ENCODE results near the gene EPB41.
A peak's percentile ranks its signal among the peaks of the same experiment; 100 is the strongest.
"Not testable (repeated sequence)": the region's sequence is repeated elsewhere in the genome, so short reads cannot be mapped to it uniquely, and the experiment has no call there.

The EPB41 gene

DNA sequence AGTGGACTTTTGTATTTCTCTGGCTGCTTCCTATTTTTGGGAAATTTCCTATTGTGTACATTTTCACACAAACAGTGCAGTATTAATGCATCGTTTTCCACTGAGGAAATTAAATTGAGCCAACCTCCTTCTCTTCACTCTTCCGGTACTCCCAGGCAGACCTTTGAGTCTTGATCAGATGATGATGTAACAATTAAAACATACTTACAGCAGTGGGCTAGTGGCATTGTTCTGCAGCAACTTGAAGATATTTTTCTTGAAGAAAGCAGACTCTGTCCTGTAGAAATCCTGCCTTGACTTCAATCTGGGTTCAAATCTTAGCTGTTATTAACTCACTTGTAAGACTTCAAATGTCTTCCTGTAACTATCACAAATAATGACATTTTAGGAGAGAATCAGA, 228.3 kb downstream of the EPB41 start:
- no peaks in the 10 kb centered on the region for H3K27me3 ChIP-seq (ENCODE audit: control insufficient read depth, insufficient read depth, low read length, poor library complexity, severe bottlenecking)
- 100% methylated on average over 2 of the region's 2 CpGs for WGBS, 2 experiments
- H3K4me1 ChIP-seq (ENCODE audit: control insufficient read depth, insufficient read depth, low read length) = no peaks in the 10 kb centered on the region
- no peak overlapping the region for H3K27ac ChIP-seq (ENCODE audit: insufficient read depth, low read depth, low read length, poor library complexity, severe bottlenecking)
- H3K4me3 ChIP-seq (ENCODE audit: insufficient read depth, low read depth, low read length) = no peak overlapping the region
- peaks cover 23% of the 10 kb centered on the region for H3K36me3 ChIP-seq (ENCODE audit: control insufficient read depth, insufficient read depth, low read length)
- H3K9me3 ChIP-seq (ENCODE audit: control insufficient read depth, low read length) = no peaks in the 10 kb centered on the region

DNA sequence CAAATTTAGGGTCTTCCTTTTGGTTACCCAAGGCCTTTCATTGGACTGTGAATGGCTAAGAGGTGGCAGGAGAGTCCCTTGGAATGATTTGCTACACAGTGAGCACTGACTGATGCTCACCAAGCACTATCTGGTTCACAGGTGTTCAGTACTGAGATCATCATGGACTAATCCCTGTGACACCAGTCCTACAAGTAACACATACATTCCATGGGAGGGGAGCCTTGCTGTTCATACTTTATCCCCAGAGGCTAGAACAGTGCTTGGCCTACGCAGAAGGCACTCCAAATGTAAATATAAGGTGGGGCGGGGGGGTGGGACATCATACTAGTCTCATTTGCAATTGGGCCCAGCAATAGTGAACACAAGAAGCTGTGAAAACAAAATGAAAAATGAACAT, 229.8 kb downstream of the EPB41 start:
- Histone ChIP-seq H3K9me3 (ENCODE audit: control insufficient read depth, low read length) (no peaks in the 10 kb centered on the region), H3K27me3 (ENCODE audit: control insufficient read depth, insufficient read depth, low read length, poor library complexity, severe bottlenecking) (no peaks in the 10 kb centered on the region), H3K27ac (ENCODE audit: insufficient read depth, low read depth, low read length, poor library complexity, severe bottlenecking) (no peak overlapping the region), H3K4me3 (ENCODE audit: insufficient read depth, low read depth, low read length) (no peak overlapping the region), H3K4me1 (ENCODE audit: control insufficient read depth, insufficient read depth, low read length) (no peaks in the 10 kb centered on the region), H3K36me3 (ENCODE audit: control insufficient read depth, insufficient read depth, low read length) (peaks cover 37% of the 10 kb centered on the region)
- WGBS, 2 experiments = 93 to 96% methylated on average over 2 of the region's 2 CpGs

DNA sequence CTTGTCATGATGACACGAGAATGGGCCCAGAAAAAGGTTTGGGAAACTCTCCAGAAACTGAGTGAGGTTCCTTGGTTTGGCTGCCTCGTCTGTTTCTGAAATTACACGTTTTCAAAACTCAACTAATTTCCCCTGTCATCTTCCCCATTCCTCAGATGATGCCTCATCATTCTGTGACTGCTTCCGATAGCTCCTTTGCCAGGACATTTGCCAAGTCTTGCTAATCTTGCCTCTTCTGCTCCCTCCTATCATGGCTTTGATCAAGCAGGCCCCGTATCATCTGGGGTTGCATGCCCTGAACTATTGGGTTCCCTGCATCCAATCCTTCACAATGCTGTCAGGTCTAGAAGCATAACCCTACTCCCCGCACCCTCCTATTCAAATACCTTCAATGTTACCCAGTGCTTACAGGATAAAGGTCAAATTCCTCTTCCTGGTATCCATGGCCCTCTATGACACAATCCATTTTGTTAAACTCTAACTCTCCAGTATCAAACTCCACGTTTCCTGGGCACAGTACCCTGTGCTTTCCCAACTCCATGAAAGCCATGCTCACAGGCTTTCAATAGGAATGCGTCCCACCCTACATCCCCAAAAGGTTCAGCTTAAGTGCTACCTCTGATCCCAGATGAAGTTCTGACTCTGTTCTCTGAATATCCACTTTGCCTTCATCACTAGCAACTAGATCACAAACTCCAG, 231.5 kb downstream of the EPB41 start:
- Histone ChIP-seq H3K4me3 (ENCODE audit: insufficient read depth, low read depth, low read length) (no peak overlapping the region), H3K4me1 (ENCODE audit: control insufficient read depth, insufficient read depth, low read length) (no peaks in the 10 kb centered on the region), H3K36me3 (ENCODE audit: control insufficient read depth, insufficient read depth, low read length) (peaks cover 51% of the 10 kb centered on the region), H3K9me3 (ENCODE audit: control insufficient read depth, low read length) (no peaks in the 10 kb centered on the region), H3K27ac (ENCODE audit: insufficient read depth, low read depth, low read length, poor library complexity, severe bottlenecking) (peak overlapping the region; percentile 16), H3K27me3 (ENCODE audit: control insufficient read depth, insufficient read depth, low read length, poor library complexity, severe bottlenecking) (no peaks in the 10 kb centered on the region)
- WGBS, 2 experiments = 82% methylated on average over 8 of the region's 8 CpGs

DNA sequence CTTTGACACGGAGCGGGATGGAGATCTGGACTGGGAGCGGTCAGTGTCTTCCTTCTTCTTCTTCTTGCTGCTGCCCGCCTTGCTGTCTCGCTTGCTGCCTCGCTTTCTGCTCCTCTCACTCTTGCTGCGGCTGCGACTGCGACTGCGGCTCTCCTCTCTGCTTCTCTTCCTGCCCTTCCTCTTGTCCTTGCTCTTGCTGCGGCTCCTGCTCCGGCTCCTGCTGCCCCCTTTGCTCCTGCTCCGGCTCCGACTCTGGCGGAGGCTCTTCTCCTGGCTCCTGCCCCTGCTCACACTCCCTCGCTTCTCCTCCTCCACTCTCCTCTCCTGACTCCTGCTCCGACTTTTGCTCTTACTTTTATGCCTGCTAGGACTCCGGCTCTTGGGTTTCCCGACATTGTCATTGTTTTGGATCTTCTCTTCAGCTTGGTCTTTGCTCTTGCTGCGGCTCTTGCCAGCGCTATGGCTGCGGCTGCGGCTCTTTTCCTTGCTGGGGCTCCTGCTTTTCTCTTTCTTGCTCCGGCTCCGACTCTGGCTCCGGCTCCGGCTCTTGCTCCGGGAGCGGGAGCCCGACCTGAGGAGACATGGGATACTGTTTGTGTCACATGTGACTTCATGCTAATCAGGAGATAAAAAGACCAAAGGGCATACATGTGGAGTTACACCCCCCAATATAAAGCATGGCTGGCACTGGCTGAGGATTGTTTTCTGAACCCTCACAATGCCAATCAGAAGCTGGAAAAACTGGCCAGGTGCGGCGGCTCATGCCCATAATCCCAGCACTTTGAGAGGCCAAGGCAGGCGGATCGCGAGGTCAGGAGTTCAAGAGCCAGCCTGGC, 234.5 kb downstream of the EPB41 start:
- no peaks in the 10 kb centered on the region for H3K27me3 ChIP-seq (ENCODE audit: control insufficient read depth, insufficient read depth, low read length, poor library complexity, severe bottlenecking)
- peaks cover 75% of the 10 kb centered on the region for H3K36me3 ChIP-seq (ENCODE audit: control insufficient read depth, insufficient read depth, low read length)
- WGBS, 2 experiments = 95 to 96% methylated on average over 35 of the region's 35 CpGs

DNA sequence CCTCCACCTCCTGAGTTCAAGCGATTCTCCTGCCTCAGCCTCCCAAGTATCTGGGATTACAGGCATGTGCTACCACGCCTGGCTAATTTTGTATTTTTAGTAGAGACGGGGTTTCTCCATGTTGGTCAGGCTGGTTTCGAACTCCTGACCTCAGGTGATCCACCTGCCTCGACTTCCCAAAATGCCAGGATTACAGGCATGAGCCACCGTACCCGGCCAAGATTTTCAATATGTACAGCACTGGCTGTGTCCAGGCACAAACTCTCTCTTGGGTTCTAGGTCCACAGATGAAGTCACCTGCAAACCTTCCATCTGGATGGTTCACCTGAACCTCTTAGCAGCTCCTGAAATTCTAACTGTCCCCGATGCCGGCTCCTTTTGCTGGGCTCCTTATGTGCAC, 236.0 kb downstream of the EPB41 start:
- H3K9me3 ChIP-seq (ENCODE audit: control insufficient read depth, low read length); H3K4me1 ChIP-seq (ENCODE audit: control insufficient read depth, insufficient read depth, low read length); H3K4me3 ChIP-seq (ENCODE audit: insufficient read depth, low read depth, low read length); H3K27ac ChIP-seq (ENCODE audit: insufficient read depth, low read depth, low read length, poor library complexity, severe bottlenecking); H3K27me3 ChIP-seq (ENCODE audit: control insufficient read depth, insufficient read depth, low read length, poor library complexity, severe bottlenecking): not testable (repeated sequence)
- WGBS, 2 experiments = 85 to 90% methylated on average over 9 of the region's 9 CpGs
- H3K36me3 ChIP-seq (ENCODE audit: control insufficient read depth, insufficient read depth, low read length) = peaks cover 85% of the 10 kb centered on the region

More for the DNA sequence above, 234.5 kb downstream of the EPB41 start:
- Histone ChIP-seq H3K27ac (ENCODE audit: insufficient read depth, low read depth, low read length, poor library complexity, severe bottlenecking) (no peak overlapping the region), H3K4me1 (ENCODE audit: control insufficient read depth, insufficient read depth, low read length) (no peaks in the 10 kb centered on the region), H3K9me3 (ENCODE audit: control insufficient read depth, low read length) (no peaks in the 10 kb centered on the region), H3K4me3 (ENCODE audit: insufficient read depth, low read depth, low read length) (no peak overlapping the region)

DNA sequence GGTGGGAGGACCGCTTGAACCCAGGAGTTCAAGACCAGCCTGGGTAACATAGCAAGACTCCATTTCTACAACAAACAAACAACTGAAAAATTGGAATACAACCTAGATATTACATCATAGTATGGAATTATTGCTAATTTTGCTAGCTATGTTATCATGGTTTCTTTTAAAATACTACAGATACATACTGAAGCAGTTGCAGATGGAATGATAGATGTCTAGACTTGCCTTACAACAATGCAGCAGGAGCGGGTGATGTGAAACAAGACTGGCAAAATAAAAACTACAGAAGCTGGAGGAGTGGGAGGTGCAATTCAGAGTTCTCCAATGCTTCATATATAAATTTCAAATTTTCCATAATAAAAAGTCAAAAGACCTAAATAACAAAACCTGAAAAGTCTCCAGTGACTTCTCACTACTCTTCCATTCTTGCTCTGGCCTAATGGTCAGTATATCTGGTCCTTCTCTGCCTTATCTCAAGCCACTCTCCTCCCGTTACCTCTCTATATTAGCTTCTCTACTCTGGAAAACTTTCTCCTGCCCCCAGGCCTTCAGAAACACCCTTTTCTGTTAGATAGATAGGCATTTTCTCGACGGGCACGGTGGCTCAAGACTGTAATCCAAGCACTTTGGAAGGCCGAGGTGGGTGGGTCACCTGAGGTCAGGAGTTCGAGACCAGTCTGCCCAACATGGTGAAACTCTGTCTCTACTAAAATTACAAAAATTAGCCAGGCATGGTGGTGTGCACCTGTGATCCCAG, 237.9 kb downstream of the EPB41 start:
- no peak overlapping the region for H3K4me3 ChIP-seq (ENCODE audit: insufficient read depth, low read depth, low read length)
- 95 to 97% methylated on average over 8 of the region's 8 CpGs for WGBS, 2 experiments
- no peaks in the 10 kb centered on the region for H3K4me1 ChIP-seq (ENCODE audit: control insufficient read depth, insufficient read depth, low read length)
- peaks cover 85% of the 10 kb centered on the region for H3K36me3 ChIP-seq (ENCODE audit: control insufficient read depth, insufficient read depth, low read length)
- H3K27ac ChIP-seq (ENCODE audit: insufficient read depth, low read depth, low read length, poor library complexity, severe bottlenecking) = no peak overlapping the region
- H3K27me3 ChIP-seq (ENCODE audit: control insufficient read depth, insufficient read depth, low read length, poor library complexity, severe bottlenecking) = no peaks in the 10 kb centered on the region
- H3K9me3 ChIP-seq (ENCODE audit: control insufficient read depth, low read length) = no peaks in the 10 kb centered on the region

DNA sequence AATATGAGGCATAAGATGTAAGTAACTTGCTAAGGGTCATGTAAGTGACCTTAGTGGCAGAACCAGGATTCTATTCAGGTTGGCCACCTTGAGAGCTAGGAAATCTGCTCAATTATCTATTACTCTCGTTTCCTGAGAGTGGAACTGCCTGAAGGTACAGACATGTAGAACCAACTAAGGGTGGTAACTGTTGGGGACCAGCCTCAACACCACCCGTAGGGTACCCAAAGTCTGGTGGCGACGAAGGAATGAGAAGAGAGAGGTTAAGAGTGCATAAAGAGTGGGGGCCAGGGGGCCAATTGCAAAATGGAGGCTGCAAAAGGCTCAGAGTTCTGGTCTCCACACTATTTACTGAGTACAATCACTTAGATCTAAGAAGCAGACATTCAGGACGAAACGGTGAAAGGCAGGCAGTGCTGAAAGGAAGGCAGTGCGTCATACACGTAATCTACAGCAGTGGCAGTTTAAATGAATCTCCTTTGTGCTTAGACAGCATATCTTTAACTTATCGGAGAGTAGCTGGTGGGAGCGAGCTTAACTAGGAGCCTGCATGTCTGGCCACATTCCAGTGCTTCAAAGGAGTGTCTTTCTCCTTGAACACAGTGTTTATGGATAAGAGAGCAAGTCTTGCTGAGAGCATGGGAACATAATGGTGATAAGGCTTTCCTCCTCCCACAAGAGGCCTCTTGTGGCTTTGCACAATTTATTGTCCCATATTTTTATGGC, 242.3 kb downstream of the EPB41 start:
- peak overlapping the region; percentile 60 for H3K27ac ChIP-seq (ENCODE audit: insufficient read depth, low read depth, low read length, poor library complexity, severe bottlenecking)
- WGBS, 2 experiments = 92 to 94% methylated on average over 10 of the region's 10 CpGs
- no peaks in the 10 kb centered on the region for H3K27me3 ChIP-seq (ENCODE audit: control insufficient read depth, insufficient read depth, low read length, poor library complexity, severe bottlenecking)
- no peaks in the 10 kb centered on the region for H3K4me1 ChIP-seq (ENCODE audit: control insufficient read depth, insufficient read depth, low read length)
- H3K9me3 ChIP-seq (ENCODE audit: control insufficient read depth, low read length) = no peaks in the 10 kb centered on the region
- no peak overlapping the region for H3K4me3 ChIP-seq (ENCODE audit: insufficient read depth, low read depth, low read length)
- H3K36me3 ChIP-seq (ENCODE audit: control insufficient read depth, insufficient read depth, low read length) = peaks cover 71% of the 10 kb centered on the region

DNA sequence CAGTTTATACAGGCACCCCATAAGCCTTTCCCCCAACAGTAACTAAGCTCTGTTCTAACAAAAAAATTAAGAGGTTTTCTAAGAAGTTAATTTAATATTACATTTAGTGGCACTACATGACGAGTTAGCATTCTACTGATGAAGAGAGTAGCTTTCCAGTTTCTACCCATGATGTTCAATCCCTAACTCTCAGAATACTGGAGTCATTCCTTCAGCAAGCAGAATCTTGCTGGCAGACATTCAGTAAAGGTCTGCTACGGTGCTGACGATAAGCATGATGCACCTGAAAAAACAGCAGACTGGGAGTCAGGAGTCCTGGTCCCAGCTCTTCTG, 242.9 kb downstream of the EPB41 start:
- no peak overlapping the region for H3K4me3 ChIP-seq (ENCODE audit: insufficient read depth, low read depth, low read length)
- no peaks in the 10 kb centered on the region for H3K4me1 ChIP-seq (ENCODE audit: control insufficient read depth, insufficient read depth, low read length)
- WGBS, 2 experiments = 92 to 97% methylated on average over 3 of the region's 3 CpGs
- H3K9me3 ChIP-seq (ENCODE audit: control insufficient read depth, low read length) = no peaks in the 10 kb centered on the region
- peaks cover 65% of the 10 kb centered on the region for H3K36me3 ChIP-seq (ENCODE audit: control insufficient read depth, insufficient read depth, low read length)
- no peak overlapping the region for H3K27ac ChIP-seq (ENCODE audit: insufficient read depth, low read depth, low read length, poor library complexity, severe bottlenecking)
- no peaks in the 10 kb centered on the region for H3K27me3 ChIP-seq (ENCODE audit: control insufficient read depth, insufficient read depth, low read length, poor library complexity, severe bottlenecking)

DNA sequence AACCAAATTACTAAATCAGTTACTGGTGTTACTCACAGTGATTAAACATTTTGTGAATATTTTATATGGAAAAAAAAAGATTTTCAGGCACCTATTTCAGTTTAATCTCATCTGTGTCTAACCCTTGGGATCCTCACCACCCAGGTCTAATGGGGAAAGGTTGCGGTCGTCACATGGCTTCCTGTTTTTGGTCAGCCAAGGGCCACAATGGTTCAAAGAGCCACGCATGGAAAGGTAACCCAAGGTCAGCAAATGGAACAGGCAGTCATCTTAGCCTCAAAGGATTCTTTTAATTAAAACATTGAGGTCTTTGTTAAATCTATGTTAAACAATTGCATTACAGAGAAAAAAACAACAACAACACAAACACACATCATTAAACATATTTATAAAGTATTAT, 245.4 kb downstream of the EPB41 start:
- Histone ChIP-seq H3K4me3 (ENCODE audit: insufficient read depth, low read depth, low read length) (no peak overlapping the region), H3K9me3 (ENCODE audit: control insufficient read depth, low read length) (no peaks in the 10 kb centered on the region), H3K4me1 (ENCODE audit: control insufficient read depth, insufficient read depth, low read length) (peaks cover 2% of the 10 kb centered on the region), H3K27me3 (ENCODE audit: control insufficient read depth, insufficient read depth, low read length, poor library complexity, severe bottlenecking) (no peaks in the 10 kb centered on the region), H3K27ac (ENCODE audit: insufficient read depth, low read depth, low read length, poor library complexity, severe bottlenecking) (no peak overlapping the region), H3K36me3 (ENCODE audit: control insufficient read depth, insufficient read depth, low read length) (peaks cover 45% of the 10 kb centered on the region)
- WGBS, 2 experiments = 95 to 99% methylated on average over 3 of the region's 3 CpGs

All from ectodermal cell (in vitro differentiated cells).